A673 (cell line): ENCODE results near the gene ZSCAN5A. TPM values are rescaled to one million over a fixed set of nuclear protein-coding genes. Genes with fewer than 3 reads are reported as not detected.
A peak's percentile ranks its signal among the peaks of the same experiment; 100 is the strongest.

Source experiments
- BruUV-seq: library from RNA; stranded (reverse); fragments of 400-500 nt; replicated peaks from 2 replicates; lab custom pipeline; 2021; lab: Mats Ljungman, UMichigan
- CTCF ChIA-PET: fragments of 300-600 bp; sonication (Branson Sonifier 250); formaldehyde crosslinking; loops from one replicate; lab custom pipeline; 2022; ENCODE audit warnings: antibody characterized with exemption; lab: Charles Lee
- POLR2A ChIA-PET: fragments of 300-600 bp; sonication (Branson Sonifier 250); formaldehyde crosslinking; loops from one replicate; lab custom pipeline; 2022; ENCODE audit warnings: antibody characterized with exemption; ENCODE audit not compliant: low non-redundant PET; lab: Charles Lee
- DNase-seq: peaks from one replicate; pipeline ENCODE4 v3.0.0-alpha.2; 2015; ENCODE audit warnings: low spot score
- H3K27ac ChIP-seq: fragments of 200-600 bp; sonication (generic); 2 replicates; pipeline ENCODE4 v1.5.1; 2016; ENCODE audit warnings: mixed run types, low read depth, mild to moderate bottlenecking, mixed read lengths, antibody characterized with exemption, low read length; ENCODE audit not compliant: poor library complexity, severe bottlenecking
- H3K27me3 ChIP-seq: fragments of 200-600 bp; sonication (generic); replicated peaks from 2 replicates; pipeline ENCODE4 v1.6.1; 2017; ENCODE audit warnings: mixed run types, low read depth, mild to moderate bottlenecking, mixed read lengths, antibody characterized with exemption, low read length; ENCODE audit not compliant: insufficient read depth, poor library complexity
- H3K36me3 ChIP-seq: fragments of 200-600 bp; sonication (generic); 2 replicates; pipeline ENCODE4 v1.6.1; 2016; ENCODE audit warnings: mixed run types, mild to moderate bottlenecking, mixed read lengths, antibody characterized with exemption, low read length; ENCODE audit not compliant: insufficient read depth, poor library complexity, severe bottlenecking
- H3K4me1 ChIP-seq: fragments of 200-600 bp; sonication (generic); 2 replicates; pipeline ENCODE4 v1.6.1; 2017; ENCODE audit warnings: mixed run types, mild to moderate bottlenecking, mixed read lengths, antibody characterized with exemption, low read length; ENCODE audit not compliant: insufficient read depth, poor library complexity, severe bottlenecking
- H3K4me3 ChIP-seq: fragments of 200-600 bp; sonication (generic); 2 replicates; pipeline ENCODE4 v1.5.1; 2016; ENCODE audit warnings: low read depth, mixed run types, mild to moderate bottlenecking, mixed read lengths, low read length; ENCODE audit not compliant: poor library complexity, severe bottlenecking
- H3K9me3 ChIP-seq: fragments of 200-600 bp; sonication (generic); 2 replicates; pipeline ENCODE4 v1.6.1; 2016; ENCODE audit warnings: mixed run types, low read depth, mild to moderate bottlenecking, mixed read lengths, antibody characterized with exemption, low read length; ENCODE audit not compliant: poor library complexity, severe bottlenecking
- EZH2 ChIP-seq: fragments of 200-600 bp; sonication (generic); IDR thresholded peaks from 2 replicates; pipeline ENCODE4 v1.6.1; 2017; ENCODE audit warnings: borderline replicate concordance, low read depth, mild to moderate bottlenecking, mixed read lengths, antibody characterized with exemption, low read length; ENCODE audit not compliant: poor library complexity, severe bottlenecking
- intact Hi-C: fragments of 100-400 bp; cut with micrococcal nuclease; formaldehyde crosslinking; loops from one replicate; pipeline ENCODE4 v1.10.0; 2022; ENCODE audit not compliant: unreplicated experiment
- total RNA-seq: library from RNA; stranded (reverse); gene quantifications from 2 replicates; pipeline ENCODE4 v1.2.3, GENCODE V29; 2021
- TF ChIP-seq, protein P1 (sequence below): fragments of 300-800, 200-600 bp; sonication (generic); conservative IDR thresholded peaks from 2 replicates; pipeline ENCODE4 v1.5.1; 2017; ENCODE audit warnings: low read depth, mild to moderate bottlenecking, antibody characterized with exemption, low read length, moderate library complexity, mixed read lengths

The ZSCAN5A gene
- total RNA-seq, 1 experiment from 2014 or later, result 18.8 TPM

DNA sequence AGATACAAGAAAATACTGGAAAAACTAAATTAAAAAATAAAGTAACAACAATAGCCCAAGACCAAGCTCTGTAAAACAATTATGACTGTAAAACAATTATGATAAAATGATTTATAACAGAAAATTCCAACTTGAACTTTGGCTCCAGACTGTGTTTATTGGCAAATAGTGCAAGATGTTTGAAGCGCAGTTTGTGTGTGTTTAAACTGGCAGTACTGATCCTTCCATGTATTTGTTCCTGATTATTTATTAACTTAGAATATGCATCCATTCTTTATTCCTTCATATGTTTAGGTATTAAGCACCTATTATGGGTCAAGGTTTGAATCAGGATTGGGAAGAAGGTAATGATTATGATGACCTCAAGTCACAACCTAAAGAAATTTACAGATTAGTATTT is 40.9 kb upstream of the ZSCAN5A start:
- POLR2A ChIA-PET, result no interaction called here
- no peak for DNase-seq
- Histone ChIP-seq H3K36me3 (no peaks in the 10 kb centered on the region), H3K4me1 (no peaks in the 10 kb centered on the region), H3K9me3 (peaks cover 3% of the 10 kb centered on the region), H3K27ac (no peak overlapping the region), H3K4me3 (no peak overlapping the region), H3K27me3 (no peaks in the 10 kb centered on the region)
- no TSS peak for BruUV-seq
- TF ChIP-seq, protein P1, sequence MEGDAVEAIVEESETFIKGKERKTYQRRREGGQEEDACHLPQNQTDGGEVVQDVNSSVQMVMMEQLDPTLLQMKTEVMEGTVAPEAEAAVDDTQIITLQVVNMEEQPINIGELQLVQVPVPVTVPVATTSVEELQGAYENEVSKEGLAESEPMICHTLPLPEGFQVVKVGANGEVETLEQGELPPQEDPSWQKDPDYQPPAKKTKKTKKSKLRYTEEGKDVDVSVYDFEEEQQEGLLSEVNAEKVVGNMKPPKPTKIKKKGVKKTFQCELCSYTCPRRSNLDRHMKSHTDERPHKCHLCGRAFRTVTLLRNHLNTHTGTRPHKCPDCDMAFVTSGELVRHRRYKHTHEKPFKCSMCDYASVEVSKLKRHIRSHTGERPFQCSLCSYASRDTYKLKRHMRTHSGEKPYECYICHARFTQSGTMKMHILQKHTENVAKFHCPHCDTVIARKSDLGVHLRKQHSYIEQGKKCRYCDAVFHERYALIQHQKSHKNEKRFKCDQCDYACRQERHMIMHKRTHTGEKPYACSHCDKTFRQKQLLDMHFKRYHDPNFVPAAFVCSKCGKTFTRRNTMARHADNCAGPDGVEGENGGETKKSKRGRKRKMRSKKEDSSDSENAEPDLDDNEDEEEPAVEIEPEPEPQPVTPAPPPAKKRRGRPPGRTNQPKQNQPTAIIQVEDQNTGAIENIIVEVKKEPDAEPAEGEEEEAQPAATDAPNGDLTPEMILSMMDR, result no peak
- no peak for TF ChIP-seq EZH2
- intact Hi-C loops, result no loop called here
- CTCF ChIA-PET, result no interaction called here

DNA sequence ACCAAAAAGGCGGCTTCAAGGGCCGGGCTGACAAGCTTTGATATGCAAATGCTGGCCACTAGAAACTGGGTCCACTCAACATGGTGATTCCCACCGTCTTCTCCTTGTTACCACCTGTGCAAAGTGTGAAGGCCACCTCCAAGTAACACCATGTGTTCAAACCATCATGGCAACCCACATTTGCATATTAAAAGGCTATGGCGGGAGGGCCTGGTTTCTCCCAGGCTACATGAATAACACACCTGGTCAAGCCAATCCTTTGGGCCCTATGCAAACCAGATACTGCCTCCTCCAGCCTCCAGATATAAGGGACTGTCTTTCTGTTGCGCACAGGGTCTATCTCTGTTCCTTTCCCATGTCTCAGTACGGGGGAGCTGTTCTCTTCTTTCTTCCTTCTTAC is 36.6 kb upstream of the ZSCAN5A start:
- ChIA-PET CTCF (interaction anchor here (1.0 kb wide), 1 partner anchor 41 kb away, joined by 4 read pairs; no protein-coding TSS in a partner anchor), POLR2A (no interaction called here)
- Histone ChIP-seq H3K4me1 (no peaks in the 10 kb centered on the region), H3K36me3 (no peaks in the 10 kb centered on the region), H3K27ac (no peak overlapping the region), H3K9me3 (no peaks in the 10 kb centered on the region), H3K27me3 (no peaks in the 10 kb centered on the region), H3K4me3 (no peak overlapping the region)
- intact Hi-C loops, result no loop called here
- BruUV-seq, result no TSS peak
- DNase-seq, result no peak
- TF ChIP-seq, protein P1, result no peak
- TF ChIP-seq EZH2, result no peak

DNA sequence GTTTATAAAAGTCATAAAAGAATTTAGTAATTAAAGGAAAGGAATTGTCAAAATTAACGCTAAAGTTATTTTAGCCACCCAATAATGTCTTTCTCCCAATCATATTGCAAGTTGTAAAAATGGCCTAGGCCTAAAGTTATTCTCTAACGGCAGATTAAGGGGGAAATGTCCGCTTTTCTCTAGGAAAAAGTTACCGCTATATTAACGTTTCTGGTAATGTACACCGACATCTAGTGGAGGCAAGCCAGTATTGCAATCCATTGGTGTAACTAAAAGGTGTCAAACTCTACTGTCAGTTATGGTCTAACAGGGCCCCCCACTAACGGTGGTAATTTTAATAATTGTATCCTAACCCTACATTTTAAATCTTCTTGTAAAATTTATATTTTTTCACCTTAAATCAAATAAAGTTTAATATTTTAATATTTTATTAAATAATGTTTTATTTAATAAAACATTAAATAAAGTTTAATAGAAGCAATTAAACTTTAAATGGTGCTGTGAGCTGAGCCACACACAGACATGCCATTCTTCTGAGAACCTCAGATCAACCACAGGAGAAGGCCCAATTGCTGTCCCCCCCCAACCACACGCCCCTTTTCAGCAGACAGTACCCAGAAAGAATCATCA is 35.9 kb upstream of the ZSCAN5A start:
- Histone ChIP-seq H3K36me3 (no peaks in the 10 kb centered on the region), H3K27me3 (no peaks in the 10 kb centered on the region), H3K4me3 (no peak overlapping the region), H3K9me3 (no peaks in the 10 kb centered on the region), H3K4me1 (no peaks in the 10 kb centered on the region), H3K27ac (no peak overlapping the region)
- intact Hi-C loops, result no loop called here
- BruUV-seq, result no TSS peak
- ChIA-PET POLR2A (no interaction called here), CTCF (interaction anchor here (1.0 kb wide), 1 partner anchor 41 kb away, joined by 4 read pairs; no protein-coding TSS in a partner anchor)
- peak; percentile 75 for DNase-seq
- TF ChIP-seq, protein P1, result peak; percentile 86
- TF ChIP-seq EZH2, result no peak
